ENCODE data around the gene TRIM13.
"Not testable (repeated sequence)": the region's sequence is repeated elsewhere in the genome, so short reads cannot be mapped to it uniquely, and the experiment has no call there.

TRIM13 gene

GRCh38 chr13:49996951-49997895 lies at the start of gene TRIM13:
TSS of gene TRIM13 (plus strand) at chr13:49997042. CDS start at chr13:50011941, 14,899 bp downstream.
- DNase-seq: peak; percentile 93

GRCh38 chr13:49948777-49949270 lies 48.0 kb upstream of the TRIM13 start:
- not testable (repeated sequence) for DNase-seq

DNA sequence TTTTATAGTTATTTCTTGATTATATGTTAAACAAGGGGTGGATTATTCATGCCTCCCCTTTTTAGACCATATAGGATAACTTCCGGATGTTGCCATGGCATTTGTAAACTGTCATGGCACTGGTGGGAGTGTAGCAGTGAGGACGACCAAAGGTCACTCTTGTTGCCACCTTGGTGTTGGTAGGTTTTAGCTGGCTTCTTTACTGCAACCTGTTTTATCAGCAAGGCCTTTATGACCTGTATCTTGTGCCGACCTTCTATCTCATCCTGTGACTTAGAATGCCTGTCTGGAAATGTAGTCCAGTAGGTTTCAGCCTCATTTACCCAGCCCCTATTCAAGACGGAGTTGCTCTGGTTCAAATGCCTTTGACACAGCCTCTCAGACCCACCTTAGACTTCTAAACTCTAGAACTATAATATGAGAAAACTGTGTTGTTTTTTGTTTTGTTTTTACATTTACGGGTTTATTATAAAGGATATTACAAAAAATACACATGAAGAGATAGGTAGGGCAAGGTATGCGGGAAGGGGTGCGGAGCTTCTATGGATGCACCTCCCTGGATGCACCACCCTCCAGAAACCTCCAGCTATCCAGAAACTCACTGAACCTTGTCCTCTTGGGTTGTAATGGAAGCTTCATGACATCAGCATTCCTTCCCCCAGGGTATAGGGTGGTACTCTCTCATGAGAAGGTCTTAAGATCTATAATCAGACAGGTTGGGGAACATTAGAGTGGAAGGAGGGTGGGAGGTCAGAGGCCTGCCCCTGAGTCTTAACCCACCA lies 44.9 kb upstream of the TRIM13 start:
- no peak for DNase-seq

GRCh38 chr13:49953560-49953959 lies 43.3 kb upstream of the TRIM13 start:
- no peak for DNase-seq

DNA sequence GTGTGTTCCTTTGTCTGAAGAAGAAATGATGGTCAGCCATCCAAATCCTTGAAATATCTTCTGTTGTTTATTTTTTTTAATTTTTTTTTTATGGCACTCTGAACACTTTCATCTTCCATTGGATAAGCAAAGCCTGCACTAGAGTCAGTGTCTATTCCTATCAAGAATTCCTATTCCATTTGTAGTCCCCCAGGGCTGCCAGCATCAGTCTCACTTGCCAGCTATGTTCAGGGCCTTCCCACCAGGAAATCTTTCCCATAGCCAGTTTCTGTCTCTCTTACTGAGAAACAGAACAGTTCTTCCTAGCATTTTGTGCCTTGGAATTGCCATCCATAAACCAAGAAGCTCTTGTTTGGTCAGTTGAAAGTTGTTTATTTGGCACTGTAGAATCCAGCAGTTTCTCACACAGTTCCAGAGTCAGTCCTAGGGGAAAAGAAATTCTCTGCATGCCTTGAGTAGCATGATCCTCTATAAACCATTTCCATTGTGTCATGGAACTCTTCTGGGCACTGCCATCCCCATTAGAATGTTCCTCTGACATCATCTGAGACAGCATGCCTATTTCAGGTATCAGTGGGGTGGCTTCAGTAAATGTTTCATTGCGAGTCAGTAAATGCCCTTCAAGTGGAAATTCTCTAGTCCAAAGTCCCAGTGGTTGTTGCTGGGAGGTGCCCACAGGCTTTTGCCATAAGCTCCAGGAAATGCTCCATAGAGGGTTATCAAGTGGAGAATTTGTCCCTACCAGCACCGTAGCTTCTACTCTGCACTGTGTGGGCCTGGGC lies 42.0 kb upstream of the TRIM13 start:
- DNase-seq: no peak

- DNase-seq: no peak
Measured at GRCh38 chr13:49956131-49956530, 40.7 kb upstream of the TRIM13 start.

- DNase-seq: no peak
Measured at GRCh38 chr13:49958321-49958720, 38.5 kb upstream of the TRIM13 start.

DNA sequence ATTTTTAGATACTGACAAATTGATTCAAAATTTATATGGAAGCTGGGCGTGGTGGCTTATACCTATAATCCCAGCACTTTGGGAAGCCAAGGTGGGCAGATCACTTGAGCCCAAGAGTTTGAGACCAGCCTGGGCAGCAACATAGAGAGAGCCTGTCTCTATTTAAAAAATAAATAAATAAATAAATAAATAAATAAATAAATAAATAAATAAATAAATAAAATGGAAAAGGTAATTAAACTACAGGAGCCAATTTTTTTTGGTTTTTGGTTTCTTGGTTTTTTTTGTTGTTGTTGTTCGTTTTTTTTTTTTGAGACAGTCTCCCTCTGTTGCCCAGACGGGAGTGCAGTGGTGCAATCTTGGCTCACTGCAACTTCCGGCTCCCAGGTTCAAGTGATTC lies 29.4 kb upstream of the TRIM13 start:
- no peak for DNase-seq

- peak; percentile 26 for DNase-seq
Measured at GRCh38 chr13:49972709-49973108, 24.1 kb upstream of the TRIM13 start.

DNA sequence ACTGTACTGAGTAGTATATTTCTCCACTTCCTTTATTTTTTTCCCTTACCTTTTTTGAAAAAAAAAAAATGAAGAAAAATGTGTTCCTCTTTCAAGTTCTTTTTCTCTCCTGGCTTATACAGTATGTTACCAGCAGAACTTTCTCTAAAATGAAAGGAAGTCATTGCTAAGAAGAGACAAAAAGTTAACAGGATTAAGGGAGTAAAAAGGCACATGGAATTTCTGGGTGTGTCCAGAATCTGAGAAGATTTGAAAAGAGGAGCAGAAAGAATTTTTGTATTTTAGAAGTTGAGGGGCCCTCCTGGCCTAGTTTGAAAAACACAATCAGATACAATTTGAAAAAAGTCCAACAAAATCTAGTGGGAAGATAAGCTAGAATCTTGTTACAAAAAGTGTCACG lies 21.0 kb upstream of the TRIM13 start:
- DNase-seq: no peak

GRCh38 chr13:49976314-49977258 lies 20.3 kb upstream of the TRIM13 start:
- peak; percentile 78 for DNase-seq

- DNase-seq: no peak
Measured at GRCh38 chr13:49977992-49978391, 18.9 kb upstream of the TRIM13 start.

GRCh38 chr13:49980266-49980665 lies 16.6 kb upstream of the TRIM13 start:
- DNase-seq: no peak

- no peak for DNase-seq
Measured at GRCh38 chr13:49985129-49985528, 11.7 kb upstream of the TRIM13 start.

- no peak for DNase-seq
Measured at GRCh38 chr13:49986471-49986870, 10.4 kb upstream of the TRIM13 start.

DNA sequence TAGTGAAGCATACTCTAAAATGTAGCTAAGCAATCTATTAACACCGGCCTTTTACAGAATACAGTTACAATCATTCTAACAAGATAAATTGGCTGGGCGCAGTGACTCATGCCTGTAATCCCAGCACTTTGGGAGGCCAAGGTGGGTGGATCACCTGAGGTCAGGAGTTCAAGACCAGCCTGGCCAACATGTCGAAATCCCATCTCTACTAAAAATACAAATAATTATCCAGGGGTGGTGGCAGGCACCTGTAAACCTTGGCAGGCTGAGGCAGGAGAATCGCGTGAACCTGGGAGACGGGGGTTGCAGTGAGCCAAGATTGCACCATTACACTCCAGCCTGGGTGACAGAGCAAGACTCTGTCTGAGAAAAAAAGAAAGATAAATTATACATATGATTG lies 6.2 kb upstream of the TRIM13 start:
- not testable (repeated sequence) for DNase-seq

GRCh38 chr13:49993111-49993510 lies 3.7 kb upstream of the TRIM13 start:
- DNase-seq: no peak

GRCh38 chr13:49993666-49994065 lies 3.2 kb upstream of the TRIM13 start:
- DNase-seq: no peak

GRCh38 chr13:49995625-49996101 lies 1.2 kb upstream of the TRIM13 start:
- peak; percentile 29 for DNase-seq

- peak; percentile 96 for DNase-seq
Measured at GRCh38 chr13:49996161-49996915, 504 bp upstream of the TRIM13 start.

DNA sequence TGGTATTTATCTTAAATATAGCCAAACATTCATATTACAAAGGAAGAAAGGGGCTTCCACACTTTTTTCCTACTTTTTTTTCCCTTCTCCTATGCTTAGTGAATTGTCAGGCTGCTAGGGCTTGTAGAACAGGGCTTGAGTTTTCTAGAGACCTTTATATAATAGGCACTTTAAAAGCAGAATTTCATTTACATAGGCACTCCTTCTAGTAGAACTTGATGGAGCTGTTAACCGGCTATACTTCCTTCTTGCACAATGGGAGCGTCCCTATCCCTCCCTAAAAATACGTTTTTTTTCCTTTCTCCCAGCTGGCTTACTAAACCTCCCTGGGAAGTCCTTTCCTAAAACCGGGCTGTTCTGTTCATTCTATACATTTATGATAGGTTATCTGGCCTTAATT lies 1.1 kb downstream of the TRIM13 start:
- peak; percentile 7 for DNase-seq

All from DMS53 (cell line).